Spinal cord (tissue), 10 donors: ENCODE data around the gene ADGRG1. TPM values are rescaled to one million over a fixed set of nuclear protein-coding genes. Genes with fewer than 3 reads are reported as not detected.

Experiments
- DNase-seq, 6 donors: peaks; one replicate each; pipeline versions ENCODE4 v3.0.0 to v3.0.0-alpha.2; 2013 to 2015; ENCODE audit warnings: low spot score in 6 of 6, low read depth in 4 of 6
- H3K27ac ChIP-seq: one replicate; pipeline ENCODE4 v1.5.1; 2013; ENCODE audit warnings: low read depth, low read length, control low read depth
- H3K27me3 ChIP-seq: one replicate; pipeline ENCODE4 v1.6.1; 2013; ENCODE audit warnings: low read length; ENCODE audit not compliant: control insufficient read depth, insufficient read depth
- H3K36me3 ChIP-seq: one replicate; pipeline ENCODE4 v1.6.1; 2013; ENCODE audit warnings: low read length; ENCODE audit not compliant: control insufficient read depth, insufficient read depth
- H3K4me1 ChIP-seq: one replicate; pipeline ENCODE4 v1.6.1; 2013; ENCODE audit warnings: low read length; ENCODE audit not compliant: control insufficient read depth, insufficient read depth
- H3K4me3 ChIP-seq: one replicate; pipeline ENCODE4 v1.5.1; 2013; ENCODE audit warnings: low read depth, low read length, control low read depth
- H3K9me3 ChIP-seq: one replicate; pipeline ENCODE4 v1.6.1; 2013; ENCODE audit warnings: low read length; ENCODE audit not compliant: control insufficient read depth, insufficient read depth
- WGBS: methylation state at CpG from one replicate; pipeline ENCODE4 v1.1.5; 2013; ENCODE audit warnings: missing lambda C conversion rate; ENCODE audit not compliant: insufficient coverage; 5-methylcytosine and 5-hydroxymethylcytosine counted together
- polyA plus RNA-seq, 2 donors: library from polyadenylated mRNA; unstranded; fragments of 120-200 nt; gene quantifications; one replicate each; pipeline ENCODE4 v1.2.1, GENCODE V29; 2013; ENCODE audit not compliant: insufficient read length in 2 of 2
- total RNA-seq, 2 donors: library from RNA; depleted of rRNA in 1 of 2; stranded (reverse); fragments of 120-200 nt in 1 of 2; fragments of >200 nt in 1 of 2; gene quantifications; one replicate each; pipeline versions ENCODE4 v1.2.3 to v1.2.4, GENCODE V29; 2013 to 2014
- donor health status: healthy.

ADGRG1 gene
- total and polyA plus RNA-seq, 4 donors = 30.1 to 367 (median 189) TPM

DNA sequence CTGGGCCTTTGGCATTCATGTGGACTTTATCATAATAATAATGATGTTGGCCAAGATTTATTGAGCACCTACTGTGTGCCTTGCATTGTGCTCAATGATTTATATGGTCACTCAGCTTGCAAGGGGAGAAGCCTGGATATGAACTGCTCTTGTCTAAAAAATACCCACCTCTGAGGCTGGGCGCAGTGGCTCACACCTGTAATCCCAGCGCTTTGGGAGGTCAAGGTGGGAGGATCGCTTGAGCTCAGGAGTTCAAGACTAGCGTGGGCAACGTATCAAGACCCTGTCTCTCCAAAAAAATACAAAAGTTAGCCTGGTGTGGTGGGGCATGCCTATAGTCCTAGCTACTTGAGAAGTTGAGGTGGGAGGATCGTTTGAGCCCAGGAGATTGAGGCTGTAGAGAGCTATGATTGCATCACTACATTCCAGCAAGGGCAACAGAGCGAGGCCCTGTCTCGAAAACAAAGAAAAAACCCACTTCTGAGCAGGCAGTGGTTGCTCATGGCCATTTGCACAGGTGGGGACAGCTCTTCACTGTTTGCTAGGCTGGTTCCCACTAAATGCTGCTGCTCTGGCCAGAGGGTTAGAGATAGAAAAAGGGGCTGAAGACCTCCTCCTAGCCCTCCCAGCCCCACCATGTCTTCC lies 4.3 kb upstream of the ADGRG1 start:
- Histone ChIP-seq H3K27me3 (no peaks in the 10 kb centered on the region), H3K27ac (peak overlapping the region; percentile 73), H3K4me1 (peaks cover 97% of the 10 kb centered on the region), H3K9me3 (no peaks in the 10 kb centered on the region), H3K36me3 (no peaks in the 10 kb centered on the region), H3K4me3 (no peak overlapping the region)
- 90% methylated on average over 5 of the region's 8 CpGs for WGBS
- no peak for DNase-seq

- DNase-seq = peak in 3 of 6 donors; percentile 76 to 89 (median 86)
- Histone ChIP-seq H3K9me3 (no peaks in the 10 kb centered on the region), H3K4me1 (peaks cover 97% of the 10 kb centered on the region), H3K4me3 (no peak overlapping the region), H3K27ac (peak overlapping the region; percentile 73), H3K27me3 (no peaks in the 10 kb centered on the region), H3K36me3 (no peaks in the 10 kb centered on the region)
- 39% methylated on average over 12 of the region's 17 CpGs for WGBS
Observed at GRCh38 chr16:57624806-57625500, 3.5 kb upstream of the ADGRG1 start.

GRCh38 chr16:57626420-57627170 lies 1.8 kb upstream of the ADGRG1 start:
- Histone ChIP-seq H3K4me3 (no peak overlapping the region), H3K4me1 (peaks cover 99% of the 10 kb centered on the region), H3K36me3 (no peaks in the 10 kb centered on the region), H3K9me3 (no peaks in the 10 kb centered on the region), H3K27ac (peak overlapping the region; percentile 88), H3K27me3 (no peaks in the 10 kb centered on the region)
- 56% methylated on average over 7 of the region's 10 CpGs for WGBS
- no peak for DNase-seq

DNA sequence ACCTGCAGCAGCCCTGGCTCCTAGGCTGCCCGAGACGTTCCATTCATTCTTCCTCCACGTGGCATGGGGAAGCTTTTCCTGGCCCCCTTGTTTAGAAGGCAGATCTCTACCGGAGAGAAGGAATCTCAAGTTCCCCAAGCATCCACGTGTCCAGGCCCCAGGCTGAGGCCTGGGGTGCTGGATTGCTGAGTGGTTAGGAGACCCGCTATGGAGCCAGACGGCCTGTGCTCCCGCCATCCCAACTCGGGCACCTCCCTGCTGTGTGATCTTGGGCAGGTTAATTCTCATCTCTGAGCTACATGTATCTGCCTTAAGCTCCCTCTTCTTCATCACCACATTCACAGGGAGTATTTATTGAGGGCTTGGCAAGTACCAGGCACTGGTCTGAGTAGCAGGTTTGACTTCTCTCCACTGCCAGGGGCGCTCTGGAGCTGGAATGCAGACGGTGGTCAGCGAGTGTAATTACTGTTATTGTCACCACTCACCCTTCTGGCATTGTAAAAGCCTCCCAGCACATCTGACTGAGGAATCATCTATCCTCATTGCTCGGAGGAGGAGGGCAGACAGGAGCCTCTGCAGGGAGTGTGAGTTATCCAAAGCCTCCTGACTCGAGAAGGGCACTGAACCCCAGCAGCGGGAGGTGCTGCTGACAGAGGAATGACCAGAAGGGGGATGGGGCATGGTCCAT lies 1.1 kb upstream of the ADGRG1 start:
- Histone ChIP-seq H3K9me3 (no peaks in the 10 kb centered on the region), H3K4me1 (peaks cover 99% of the 10 kb centered on the region), H3K36me3 (no peaks in the 10 kb centered on the region), H3K27ac (peak overlapping the region; percentile 88), H3K4me3 (no peak overlapping the region), H3K27me3 (no peaks in the 10 kb centered on the region)
- peak in 1 of 6 donors; percentile 67 for DNase-seq
- WGBS = 33% methylated on average over 11 of the region's 15 CpGs

DNA sequence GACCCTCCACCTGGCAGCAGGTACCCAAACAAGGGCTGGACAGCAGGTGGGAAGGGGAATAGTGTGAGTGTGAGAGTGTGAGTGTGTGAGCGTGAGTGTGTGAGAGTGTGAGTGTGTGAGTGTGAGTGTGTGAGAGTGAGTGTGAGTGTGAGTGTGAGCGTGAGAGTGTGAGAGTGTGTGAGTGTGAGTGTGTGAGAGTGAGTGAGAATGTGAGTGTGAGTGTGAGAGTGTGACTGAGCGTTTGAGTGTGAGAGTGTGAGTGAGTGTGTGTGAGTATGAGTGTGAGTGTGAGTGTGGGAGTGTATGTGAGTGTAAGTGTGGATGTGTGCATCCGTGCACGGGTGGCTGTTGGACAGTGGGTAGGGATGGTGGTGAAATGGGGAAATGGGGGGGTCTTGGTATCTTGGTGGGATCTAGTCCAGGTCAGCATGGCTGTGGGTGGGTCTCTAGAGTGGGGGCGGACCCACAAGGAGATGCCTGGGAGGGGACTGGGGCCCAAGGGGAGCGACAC lies 408 bp downstream of the ADGRG1 start:
- no peak for DNase-seq
- Histone ChIP-seq H3K9me3 (no peaks in the 10 kb centered on the region), H3K27ac (peak overlapping the region; percentile 88), H3K36me3 (peaks cover 3% of the 10 kb centered on the region), H3K4me3 (peak overlapping the region; percentile 35), H3K4me1 (peaks cover 99% of the 10 kb centered on the region), H3K27me3 (no peaks in the 10 kb centered on the region)
- WGBS = 56% methylated on average over 7 of the region's 7 CpGs

GRCh38 chr16:57629516-57630406 lies 1.3 kb downstream of the ADGRG1 start:
- no peaks in the 10 kb centered on the region for H3K27me3 ChIP-seq
- 50% methylated on average over 13 of the region's 22 CpGs for WGBS
- DNase-seq = no peak
- H3K9me3 ChIP-seq = no peaks in the 10 kb centered on the region
- peaks cover 7% of the 10 kb centered on the region for H3K36me3 ChIP-seq
- peak overlapping the region; percentile 88 for H3K27ac ChIP-seq
- H3K4me1 ChIP-seq = peaks cover 99% of the 10 kb centered on the region
- H3K4me3 ChIP-seq = peak overlapping the region; percentile 35

DNA sequence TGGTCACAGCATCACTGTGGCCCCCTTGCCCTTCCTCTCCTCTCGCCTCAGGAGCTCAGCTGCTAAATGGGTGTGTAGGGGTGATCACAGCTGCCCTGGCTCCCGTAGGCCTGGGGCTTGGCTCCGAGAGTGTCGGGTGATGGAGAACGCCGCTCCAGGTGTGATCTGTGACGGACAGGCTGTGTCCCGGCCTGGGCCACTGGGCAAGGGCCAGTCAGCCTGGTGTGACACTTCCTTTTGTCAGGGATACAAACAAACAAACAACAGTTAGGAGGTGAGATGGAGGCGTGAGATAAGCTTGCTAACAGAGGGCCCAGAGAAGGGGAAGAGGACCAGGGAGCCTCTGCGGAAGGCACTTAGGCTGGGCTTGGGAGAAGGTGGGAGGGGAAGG lies 2.0 kb downstream of the ADGRG1 start:
- Histone ChIP-seq H3K4me1 (peaks cover 99% of the 10 kb centered on the region), H3K36me3 (peaks cover 10% of the 10 kb centered on the region), H3K4me3 (peak overlapping the region; percentile 7), H3K27ac (peak overlapping the region; percentile 88), H3K27me3 (no peaks in the 10 kb centered on the region), H3K9me3 (no peaks in the 10 kb centered on the region)
- DNase-seq = no peak
- 73% methylated on average over 3 of the region's 10 CpGs for WGBS

GRCh38 chr16:57630931-57631845 lies 2.8 kb downstream of the ADGRG1 start:
- 43% methylated on average over 19 of the region's 21 CpGs for WGBS
- no peaks in the 10 kb centered on the region for H3K27me3 ChIP-seq
- no peaks in the 10 kb centered on the region for H3K9me3 ChIP-seq
- H3K4me3 ChIP-seq = no peak overlapping the region
- peaks cover 15% of the 10 kb centered on the region for H3K36me3 ChIP-seq
- peaks cover 100% of the 10 kb centered on the region for H3K4me1 ChIP-seq
- H3K27ac ChIP-seq = peak overlapping the region; percentile 88
- DNase-seq = peak in 3 of 6 donors; percentile 65 to 83 (median 82)
